ENCODE data around the gene SLC35G3. TPM values are rescaled to one million over a fixed set of nuclear protein-coding genes. Genes with fewer than 3 reads are reported as not detected.

SLC35G3 gene
- total RNA-seq, 6 experiments from 2014 or later, result not detected

DNA sequence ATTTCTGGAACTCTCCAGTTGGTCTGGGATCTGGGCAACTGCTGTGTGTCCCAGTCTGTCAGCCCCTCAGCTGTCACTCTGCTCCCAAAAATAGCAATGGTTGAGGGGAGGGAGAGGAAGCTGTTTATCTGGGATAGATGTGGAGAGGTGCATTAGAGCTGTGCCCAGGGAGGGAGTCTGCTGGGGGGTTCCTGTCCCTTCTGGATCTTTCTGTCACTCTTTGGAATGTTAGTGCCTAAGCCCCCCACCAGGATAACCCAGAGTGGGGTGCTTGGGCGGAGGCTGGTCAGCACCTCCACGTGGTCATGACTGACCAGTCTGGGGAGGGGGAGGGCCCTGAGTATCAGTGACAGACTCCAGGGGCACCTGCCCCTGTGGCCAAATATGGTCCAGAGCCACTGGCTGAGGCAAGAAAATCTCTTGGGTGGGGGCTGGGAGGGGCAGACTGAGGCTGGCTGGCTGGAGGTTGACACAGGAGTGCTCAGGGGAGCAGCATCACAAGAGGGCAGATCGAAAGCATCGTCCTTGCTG lies 46.8 kb downstream of the SLC35G3 start, which contains the start of gene UNC45B:
Gene UNC45B (plus strand): TSS at position 443 of the 531 bp plus-strand sequence. CDS start 447 bp downstream, outside the sequence.
- H3K27me3 ChIP-seq, result no peaks in the 10 kb centered on the region
- no peaks in the 10 kb centered on the region for H3K9me3 ChIP-seq
- no peaks in the 10 kb centered on the region for H3K36me3 ChIP-seq
- WGBS (ENCODE audit: insufficient coverage, low coverage, low lambda C conversion rate, missing lambda C conversion rate), result 61% methylated on average over 4 of the region's 4 CpGs
- no peak within 1 kb of the TSS for H3K4me3 ChIP-seq
- peak in 1 of 3 donors; percentile 31 for DNase-seq
- peak in 1 of 4 donors; percentile 14 for ATAC-seq
- TF ChIP-seq, protein P1, sequence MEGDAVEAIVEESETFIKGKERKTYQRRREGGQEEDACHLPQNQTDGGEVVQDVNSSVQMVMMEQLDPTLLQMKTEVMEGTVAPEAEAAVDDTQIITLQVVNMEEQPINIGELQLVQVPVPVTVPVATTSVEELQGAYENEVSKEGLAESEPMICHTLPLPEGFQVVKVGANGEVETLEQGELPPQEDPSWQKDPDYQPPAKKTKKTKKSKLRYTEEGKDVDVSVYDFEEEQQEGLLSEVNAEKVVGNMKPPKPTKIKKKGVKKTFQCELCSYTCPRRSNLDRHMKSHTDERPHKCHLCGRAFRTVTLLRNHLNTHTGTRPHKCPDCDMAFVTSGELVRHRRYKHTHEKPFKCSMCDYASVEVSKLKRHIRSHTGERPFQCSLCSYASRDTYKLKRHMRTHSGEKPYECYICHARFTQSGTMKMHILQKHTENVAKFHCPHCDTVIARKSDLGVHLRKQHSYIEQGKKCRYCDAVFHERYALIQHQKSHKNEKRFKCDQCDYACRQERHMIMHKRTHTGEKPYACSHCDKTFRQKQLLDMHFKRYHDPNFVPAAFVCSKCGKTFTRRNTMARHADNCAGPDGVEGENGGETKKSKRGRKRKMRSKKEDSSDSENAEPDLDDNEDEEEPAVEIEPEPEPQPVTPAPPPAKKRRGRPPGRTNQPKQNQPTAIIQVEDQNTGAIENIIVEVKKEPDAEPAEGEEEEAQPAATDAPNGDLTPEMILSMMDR (IDR thresholded peaks at IDR 0.05), result no peak
- TF ChIP-seq POLR2A (IDR thresholded peaks at IDR 0.05), result no peak
- no peak within 1 kb of the TSS for H3K27ac ChIP-seq
- H3K4me1 ChIP-seq, result no peaks in the 10 kb centered on the region
- intact Hi-C loops (cut with DNase I), result no loop called here

GRCh38 chr17:35146214-35146833 lies 47.9 kb downstream of the SLC35G3 start:
- Histone ChIP-seq H3K9me3 (no peaks in the 10 kb centered on the region), H3K36me3 (no peaks in the 10 kb centered on the region), H3K4me1 (peaks cover 0 to 3% (median 0%) of the 10 kb centered on the region in 4 donors), H3K27ac (no peak overlapping the region), H3K27me3 (no peaks in the 10 kb centered on the region), H3K4me3 (no peak overlapping the region)
- no peak for TF ChIP-seq POLR2A (IDR thresholded peaks at IDR 0.05)
- TF ChIP-seq, protein P1 (IDR thresholded peaks at IDR 0.05), result no peak
- intact Hi-C loops (cut with DNase I), result no loop called here
- 50% methylated on average over 4 of the region's 4 CpGs for WGBS (ENCODE audit: insufficient coverage, low coverage, low lambda C conversion rate, missing lambda C conversion rate)
- DNase-seq (no peak), ATAC-seq (no peak)

DNA sequence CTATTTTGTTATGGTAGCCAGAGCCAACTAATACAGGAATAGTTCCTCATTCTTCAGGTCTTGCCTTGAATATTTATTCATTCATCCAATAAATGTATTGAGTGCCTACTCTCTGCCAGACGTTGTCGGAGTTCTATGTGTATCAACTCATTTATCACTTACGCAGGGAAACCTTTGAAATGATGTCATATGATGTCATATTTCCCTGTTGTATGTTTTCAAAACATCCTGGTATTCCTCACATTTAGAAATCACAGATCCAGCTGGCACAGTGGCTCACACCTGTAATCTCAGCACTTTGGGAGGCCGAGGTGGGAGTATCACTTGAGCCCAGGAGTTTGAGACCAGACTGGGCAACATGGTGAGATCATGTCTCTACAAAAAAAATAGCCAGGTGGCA lies 49.4 kb downstream of the SLC35G3 start:
- H3K4me1 ChIP-seq, result peaks cover 0 to 10% (median 0%) of the 10 kb centered on the region in 4 donors
- H3K27me3 ChIP-seq, result no peaks in the 10 kb centered on the region
- no peak overlapping the region for H3K27ac ChIP-seq
- TF ChIP-seq, protein P1 (IDR thresholded peaks at IDR 0.05), result no peak
- TF ChIP-seq POLR2A (IDR thresholded peaks at IDR 0.05), result no peak
- H3K36me3 ChIP-seq, result no peaks in the 10 kb centered on the region
- no peak for DNase-seq
- no peaks in the 10 kb centered on the region for H3K9me3 ChIP-seq
- intact Hi-C loops (cut with DNase I), result no loop called here
- no peak for ATAC-seq
- no peak overlapping the region for H3K4me3 ChIP-seq
- 70% methylated on average over 4 of the region's 4 CpGs for WGBS (ENCODE audit: insufficient coverage, low coverage, low lambda C conversion rate, missing lambda C conversion rate)

Other genes starting within 250 kb of the SLC35G3 start
- 1 to 10 TPM in 3 of 6 experiments, under 1 TPM in 3; 0.31 to 2.4 (median 1.1) TPM for gene CCT6B, start 232.9 kb downstream of the SLC35G3 start, total RNA-seq
- gene ZNF830, start 232.9 kb downstream of the SLC35G3 start, total RNA-seq, result 1 to 10 TPM; 4.5 to 6.5 (median 4.8) TPM
- 10 to 100 TPM; 10.6 to 17.0 (median 12.2) TPM for gene LIG3, start 213.9 kb downstream of the SLC35G3 start, total RNA-seq
- 10 to 100 TPM; 29.0 to 39.0 (median 34.1) TPM for gene RFFL, start 130.7 kb downstream of the SLC35G3 start, total RNA-seq
- 1 to 10 TPM; 3.9 to 5.5 (median 4.3) TPM for gene RAD51D, start 74.5 kb downstream of the SLC35G3 start, total RNA-seq
- gene FNDC8, start 72.8 kb downstream of the SLC35G3 start, total RNA-seq, result not detected
- 10 to 100 TPM in 1 of 6 experiments, 1 to 10 TPM in 5; 4.9 to 12.3 (median 5.9) TPM for gene NLE1, start 52.1 kb downstream of the SLC35G3 start, total RNA-seq
- gene UNC45B, start 46.6 kb downstream of the SLC35G3 start, total RNA-seq, result under 1 TPM in 2 of 6 experiments, not detected in 4; 0.07 to 0.19 TPM
- 1 to 10 TPM; 4.9 to 7.9 (median 5.5) TPM for gene SLFN5, start 48.7 kb upstream of the SLC35G3 start, total RNA-seq
- 1 to 10 TPM; 1.4 to 8.9 (median 6.0) TPM for gene SLFN11, start 179.2 kb upstream of the SLC35G3 start, total RNA-seq
- gene SLFN12, start 238.1 kb upstream of the SLC35G3 start, total RNA-seq, result 1 to 10 TPM in 5 of 6 experiments, under 1 TPM in 1; 0.84 to 3.3 (median 1.6) TPM